H1 (cell line): Measurements from ENCODE around the gene CBLB. TPM values are rescaled to one million over a fixed set of nuclear protein-coding genes. Genes with fewer than 3 reads are reported as not detected.

Experiments
- CTCF ChIA-PET: fragments of 300-600 bp; sonication (Branson Sonifier 250); formaldehyde crosslinking; loops from one replicate; lab custom pipeline; 2021; ENCODE audit not compliant: partially characterized antibody; lab: Charles Lee
- POLR2A ChIA-PET: fragments of 300-600 bp; sonication (Branson Sonifier 250); formaldehyde crosslinking; loops from one replicate; lab custom pipeline; 2021; ENCODE audit warnings: inconsistent platforms; ENCODE audit not compliant: partially characterized antibody; lab: Charles Lee
- DNase-seq, 2 experiments: peaks; one replicate each; pipeline versions ENCODE4 v3.0.0 to v3.0.0-alpha.2; 2010 to 2022; ENCODE audit warnings: low spot score in 2 of 2, low read depth in 1 of 2, mixed read lengths in 1 of 2
- FAIRE-seq: peaks from 2 replicates; lab custom pipeline; 2011; peaks lifted over from hg19 to GRCh38; lab: Jason Lieb, UNC
- H2AFZ ChIP-seq: 2 replicates; pipeline ENCODE4 v1.8.1; 2012; ENCODE audit warnings: low read length, inconsistent platforms
- H2AK5ac ChIP-seq: 2 replicates; pipeline ENCODE4 v1.6.1; 2013; ENCODE audit warnings: low read depth, low read length
- H2BK120ac ChIP-seq: replicated peaks from 2 replicates; pipeline ENCODE3; 2013; ENCODE audit warnings: low read depth, low read length, inconsistent platforms
- H2BK12ac ChIP-seq: 2 replicates; pipeline ENCODE4 v1.6.1; 2013; ENCODE audit warnings: low read depth, low read length
- H2BK15ac ChIP-seq: 2 replicates; pipeline ENCODE4 v1.6.1; 2013; ENCODE audit warnings: low read length
- H2BK20ac ChIP-seq: 2 replicates; pipeline ENCODE4 v1.6.1; 2013; ENCODE audit warnings: low read length
- H2BK5ac ChIP-seq: 2 replicates; pipeline ENCODE4 v1.6.1; 2013; ENCODE audit warnings: low read depth, low read length
- H3K14ac ChIP-seq: 2 replicates; pipeline ENCODE4 v1.6.1; 2013; ENCODE audit warnings: inconsistent platforms; ENCODE audit not compliant: insufficient read length
- H3K18ac ChIP-seq: 2 replicates; pipeline ENCODE4 v1.6.1; 2013; ENCODE audit warnings: low read length; ENCODE audit errors: extremely low read depth
- H3K23ac ChIP-seq: 2 replicates; pipeline ENCODE4 v1.6.1; 2013; ENCODE audit warnings: inconsistent platforms; ENCODE audit not compliant: insufficient read length
- H3K23me2 ChIP-seq: 2 replicates; pipeline ENCODE4 v1.6.1; 2013; ENCODE audit warnings: low read depth, low read length
- H3K27ac ChIP-seq: 2 replicates; pipeline ENCODE4 v1.6.1; 2011; ENCODE audit warnings: low read depth, low read length, inconsistent platforms
- H3K27me3 ChIP-seq, 4 experiments: replicated peaks in 1 of 4; 1 replicate in 1 of 4; 2 replicates in 3 of 4; pipeline versions ENCODE4 v1.6.1 to v1.8.1; 2011 to 2013; ENCODE audit warnings: low read length in 3 of 4, mild to moderate bottlenecking in 3 of 4, inconsistent platforms in 2 of 4, mixed read lengths in 2 of 4, moderate library complexity in 1 of 4; ENCODE audit not compliant: control insufficient read depth in 3 of 4, insufficient read depth in 3 of 4; ENCODE audit errors: extremely low read depth in 1 of 4
- H3K36me3 ChIP-seq, 4 experiments: 2 replicates each; pipeline versions ENCODE4 v1.6.1 to v1.8.1; 2011 to 2013; ENCODE audit warnings: mild to moderate bottlenecking in 4 of 4, low read length in 3 of 4, moderate library complexity in 2 of 4, control low read depth in 1 of 4, inconsistent platforms in 1 of 4; ENCODE audit not compliant: insufficient read depth in 4 of 4, control insufficient read depth in 2 of 4
- H3K4ac ChIP-seq: replicated peaks from 2 replicates; pipeline ENCODE3; 2013; ENCODE audit warnings: low read length, low read depth, mixed read lengths, inconsistent platforms; ENCODE audit not compliant: insufficient read length
- H3K4me1 ChIP-seq, 4 experiments: replicated peaks in 1 of 4; 1 replicate in 1 of 4; 2 replicates in 3 of 4; pipeline versions ENCODE4 v1.6.1 to v1.8.1; 2011 to 2013; ENCODE audit warnings: low read length in 3 of 4, inconsistent platforms in 2 of 4, mixed read lengths in 1 of 4; ENCODE audit not compliant: insufficient read depth in 4 of 4, control insufficient read depth in 3 of 4
- H3K4me2 ChIP-seq, 2 experiments: 2 replicates each; pipeline versions ENCODE4 v1.6.1 to v1.8.1; 2011 to 2013; ENCODE audit warnings: low read depth in 2 of 2, low read length in 2 of 2, control low read depth in 1 of 2, inconsistent platforms in 1 of 2, mild to moderate bottlenecking in 1 of 2; ENCODE audit not compliant: insufficient read depth in 1 of 2
- H3K4me3 ChIP-seq, 4 experiments: fragments of 200-600, 300-600 bp in 1 of 4; sonication (generic), shearing (Covaris generic), sonication (Bioruptor Twin) in 1 of 4; 2 replicates each; pipeline versions ENCODE4 v1.5.1 to v1.8.1; 2011 to 2016; ENCODE audit warnings: low read length in 4 of 4, low read depth in 3 of 4, control low read depth in 2 of 4, inconsistent platforms in 2 of 4, mild to moderate bottlenecking in 2 of 4, mixed read lengths in 1 of 4, moderate library complexity in 1 of 4; ENCODE audit not compliant: insufficient read depth in 2 of 4; ENCODE audit errors: extremely low read depth in 1 of 4
- H3K56ac ChIP-seq: replicated peaks from 2 replicates; pipeline ENCODE3; 2013; ENCODE audit warnings: low read depth, mild to moderate bottlenecking, mixed read lengths, low read length, inconsistent platforms; ENCODE audit not compliant: insufficient read length
- H3K79me1 ChIP-seq: 2 replicates; pipeline ENCODE4 v1.6.1; 2013; ENCODE audit warnings: low read depth, low read length, control low read depth
- H3K79me2 ChIP-seq, 2 experiments: 2 replicates each; pipeline versions ENCODE4 v1.6.1 to v1.8.1; 2012 to 2013; ENCODE audit warnings: low read length in 2 of 2, mild to moderate bottlenecking in 2 of 2, inconsistent platforms in 1 of 2; ENCODE audit not compliant: insufficient read depth in 2 of 2, control insufficient read depth in 1 of 2
- H3K9ac ChIP-seq, 4 experiments: replicated peaks in 1 of 4; 1 replicate in 1 of 4; 2 replicates in 3 of 4; pipeline versions ENCODE4 v1.6.1 to v1.8.1; 2011 to 2013; ENCODE audit warnings: low read depth in 3 of 4, low read length in 3 of 4, control low read depth in 2 of 4, mild to moderate bottlenecking in 2 of 4, moderate library complexity in 2 of 4, inconsistent platforms in 1 of 4; ENCODE audit errors: extremely low read depth in 1 of 4
- H3K9me3 ChIP-seq, 2 experiments: 2 replicates each; pipeline versions ENCODE4 v1.6.1 to v1.8.1; 2012 to 2013; ENCODE audit warnings: mild to moderate bottlenecking in 2 of 2, moderate library complexity in 2 of 2, control low read depth in 1 of 2, inconsistent platforms in 1 of 2, low read depth in 1 of 2, low read length in 1 of 2, mixed read lengths in 1 of 2; ENCODE audit not compliant: insufficient read depth in 2 of 2
- H4K20me1 ChIP-seq, 2 experiments: replicated peaks in 1 of 2; 2 replicates each; pipeline versions ENCODE3 to v1.8.1; 2011 to 2013; ENCODE audit warnings: inconsistent platforms in 2 of 2, low read length in 2 of 2, mild to moderate bottlenecking in 1 of 2; ENCODE audit not compliant: insufficient read depth in 2 of 2, control insufficient read depth in 1 of 2
- H4K5ac ChIP-seq: 2 replicates; pipeline ENCODE4 v1.6.1; 2013; ENCODE audit warnings: low read length, low read depth, mixed read lengths, inconsistent platforms; ENCODE audit not compliant: insufficient read length
- H4K8ac ChIP-seq: 2 replicates; pipeline ENCODE4 v1.8.0; 2013; ENCODE audit warnings: mild to moderate bottlenecking, moderate library complexity, low read length, inconsistent platforms; ENCODE audit not compliant: insufficient read depth; ENCODE audit errors: extremely low read depth
- H4K91ac ChIP-seq: replicated peaks from 2 replicates; pipeline ENCODE3; 2013; ENCODE audit warnings: low read length, mixed read lengths, inconsistent platforms; ENCODE audit not compliant: insufficient read length
- BCL11A ChIP-seq, 2 experiments: IDR thresholded peaks; one replicate each; pipeline ENCODE4 v1.6.1; 2011; ENCODE audit warnings: low read depth in 2 of 2, low read length in 2 of 2, mild to moderate bottlenecking in 2 of 2
- CBX8 ChIP-seq: fragments of 300-800, 300-1000 bp; sonication (generic); IDR thresholded peaks from 2 replicates; pipeline ENCODE4 v1.7.1; 2016; ENCODE audit warnings: low read depth, low read length, borderline replicate concordance
- CEBPB ChIP-seq: IDR thresholded peaks from 2 replicates; pipeline ENCODE4 v1.6.1; 2012; ENCODE audit warnings: low read depth, low read length
- CHD1 ChIP-seq: IDR thresholded peaks from 2 replicates; pipeline ENCODE4 v1.6.1; 2012; ENCODE audit warnings: low read depth, low read length, improper control_type of control experiment
- CTBP2 ChIP-seq: IDR thresholded peaks from 2 replicates; pipeline ENCODE4 v1.7.0; 2011; ENCODE audit warnings: borderline replicate concordance, mild to moderate bottlenecking, moderate library complexity, mixed read lengths, low read length; ENCODE audit not compliant: insufficient read depth, insufficient read length
- EGR1 ChIP-seq: IDR thresholded peaks from 2 replicates; pipeline ENCODE4 v1.6.1; 2011; ENCODE audit warnings: low read depth, low read length, borderline replicate concordance
- EP300 ChIP-seq, 2 experiments: IDR thresholded peaks; 1 replicate in 1 of 2; 2 replicates in 1 of 2; pipeline ENCODE4 v1.6.1; 2011 to 2012; ENCODE audit warnings: low read depth in 2 of 2, low read length in 2 of 2, mild to moderate bottlenecking in 2 of 2, borderline replicate concordance in 1 of 2, inconsistent platforms in 1 of 2, moderate library complexity in 1 of 2
- EZH2 ChIP-seq: fragments of 200-600 bp; sonication (generic); IDR thresholded peaks from 2 replicates; pipeline ENCODE4 v1.7.1; 2012; ENCODE audit warnings: low read depth, mild to moderate bottlenecking, moderate library complexity, low read length, inconsistent platforms; ENCODE audit not compliant: severe bottlenecking
- GTF2F1 ChIP-seq: IDR thresholded peaks from 2 replicates; pipeline ENCODE4 v1.6.1; 2012; ENCODE audit warnings: low read depth, low read length, improper control_type of control experiment, borderline replicate concordance
- NRF1 ChIP-seq: IDR thresholded peaks from 2 replicates; pipeline ENCODE4 v1.6.1; 2011; ENCODE audit warnings: mild to moderate bottlenecking, low read depth, low read length, improper control_type of control experiment
- POU5F1 ChIP-seq: IDR thresholded peaks from 2 replicates; pipeline ENCODE4 v1.6.1; 2011; ENCODE audit warnings: low read depth, mild to moderate bottlenecking, low read length, moderate library complexity
- RFX5 ChIP-seq: IDR thresholded peaks from 2 replicates; pipeline ENCODE4 v1.6.1; 2011; ENCODE audit warnings: low read depth, low read length, improper control_type of control experiment, borderline replicate concordance
- RNF2 ChIP-seq: fragments of 200-900, 300-1000 bp; sonication (generic); IDR thresholded peaks from 2 replicates; pipeline ENCODE4 v1.7.1; 2016; ENCODE audit warnings: borderline replicate concordance, low read depth, mild to moderate bottlenecking, antibody characterized with exemption, low read length; ENCODE audit not compliant: poor library complexity, severe bottlenecking; ENCODE audit errors: missing control alignments
- SUZ12 ChIP-seq: fragments of 200-600 bp; sonication (generic); IDR thresholded peaks from 2 replicates; pipeline ENCODE4 v1.6.1; 2012; ENCODE audit warnings: mild to moderate bottlenecking, inconsistent platforms, low read length, moderate library complexity, mixed read lengths
- WGBS, 2 experiments: shearing (Covaris generic) in 1 of 2; methylation state at CpG; one replicate each; pipeline versions ENCODE4 v1.1.6 to v1.1.7; 2013 to 2015; ENCODE audit warnings: low lambda C conversion rate in 2 of 2, mixed read lengths in 2 of 2, inconsistent platforms in 1 of 2, low coverage in 1 of 2, missing lambda C conversion rate in 1 of 2; ENCODE audit not compliant: insufficient replicate concordance in 2 of 2, insufficient coverage in 1 of 2, insufficient read length in 1 of 2; ENCODE audit errors: extremely low coverage in 1 of 2, missing lambda C conversion rate in 1 of 2; 5-methylcytosine and 5-hydroxymethylcytosine counted together
- polyA plus RNA-seq, 7 experiments: library from polyadenylated mRNA; depleted of rRNA in 3 of 7; stranded (reverse) in 5 of 7; unstranded in 2 of 7; fragments of >200 nt in 5 of 7; fragments of 200-250 nt in 2 of 7; gene quantifications; 1 replicate in 5 of 7; 2 replicates in 1 of 7; 4 replicates in 1 of 7; pipeline versions ENCODE4 v1.2.1 to v1.2.3, GENCODE V29; 2011 to 2013; ENCODE audit warnings: missing spikeins in 2 of 7, mixed read lengths in 2 of 7
- total RNA-seq: library from RNA; stranded (reverse); fragmentation: NEBNext Ultra II Directional; extraction: Animal tissue kit (Norgen Biotek cat#: 25700); gene quantifications from 2 replicates; pipeline ENCODE4 v1.2.1, GENCODE V29; 2021

CBLB gene
- total and polyA plus RNA-seq, 2 of the 8 experiments (the other 6 are each of a cell fraction or from before 2014, with no cell fraction given) = 14.5 to 26.0 TPM

DNA sequence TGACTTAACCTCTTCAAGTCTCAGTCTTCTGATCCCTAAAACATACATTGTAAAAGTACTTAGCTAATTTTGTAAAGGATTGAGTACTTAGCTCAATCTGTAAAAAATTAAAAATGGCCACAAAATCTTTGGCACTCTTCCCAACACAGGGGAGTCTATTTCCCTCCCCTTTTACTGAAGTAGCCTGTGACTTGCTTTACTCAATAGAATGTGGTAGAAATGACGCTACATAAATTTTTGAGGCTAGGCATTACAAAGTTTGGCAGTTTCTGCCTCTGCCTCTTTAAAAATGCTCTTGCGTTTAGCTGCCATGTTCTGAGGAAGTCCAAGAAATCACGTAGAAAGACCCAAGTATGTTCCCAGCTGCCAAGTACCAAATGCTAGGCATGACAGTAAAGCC lies 80.2 kb downstream of the CBLB start:
- Histone ChIP-seq H3K4me2 (no peak overlapping the region), H3K23me2 (no peaks in the 10 kb centered on the region), H3K9me3 (no peaks in the 10 kb centered on the region), H2AFZ (no peak overlapping the region), H4K20me1 (peaks cover 2% of the 10 kb centered on the region in 2 experiments), H3K23ac (no peak overlapping the region), H3K79me1 (peaks cover 2% of the 10 kb centered on the region; the same call in 1 of the 2 replicates), H2AK5ac (no peak overlapping the region), H4K5ac (no peak overlapping the region), H3K4me3 (no peak overlapping the region), H3K14ac (no peak overlapping the region), H2BK12ac (no peak overlapping the region), H2BK120ac (no peak overlapping the region), H3K9ac (no peak overlapping the region), H3K4ac (no peak overlapping the region), H2BK5ac (no peak overlapping the region), H3K56ac (no peak overlapping the region), H2BK15ac (peak overlapping the region; percentile 53; the same call in 1 of the 2 replicates), H3K36me3 (no peaks in the 10 kb centered on the region), H3K27ac (no peak overlapping the region), H3K18ac (no peak overlapping the region), H3K4me1 (peaks cover 0 to 5% (median 1%) of the 10 kb centered on the region in 4 experiments; a peak in 3 of 7 replicates), H4K8ac (no peak overlapping the region), H3K79me2 (peaks cover 0 to 37% of the 10 kb centered on the region in 2 experiments; a peak in 2 of 4 replicates), H3K27me3 (peaks cover 0 to 1% (median 0%) of the 10 kb centered on the region in 4 experiments; a peak in 1 of 7 replicates), H2BK20ac (no peak overlapping the region), H4K91ac (no peak overlapping the region)
- CTCF ChIA-PET = no interaction called here
- FAIRE-seq = no peak
- no peak for DNase-seq
- WGBS, 2 experiments = 90% methylated on average over 3 of the region's 3 CpGs; no CpG with 5 or more reads in 1 of the 2 experiments
- POLR2A ChIA-PET = no interaction called here
- TF ChIP-seq RFX5 = no peak
- TF ChIP-seq CBX8 = no peak
- TF ChIP-seq BCL11A (IDR thresholded peaks at IDR 0.05; ENCODE audit: low read depth in 2 of 2, low read length in 2 of 2) = no peak
- TF ChIP-seq CTBP2 = no peak
- no peak for TF ChIP-seq RNF2
- no peak for TF ChIP-seq NRF1
- no peak for TF ChIP-seq EZH2
- no peak for TF ChIP-seq POU5F1
- no peak for TF ChIP-seq SUZ12
- TF ChIP-seq EP300 (IDR thresholded peaks at IDR 0.05; ENCODE audit: borderline replicate concordance in 1 of 2, low read depth in 2 of 2, low read length in 2 of 2) = no peak
- no peak for TF ChIP-seq CEBPB
- TF ChIP-seq EGR1 = no peak
- no peak for TF ChIP-seq GTF2F1
- TF ChIP-seq CHD1 = no peak
